Body of pancreas (tissue), 4 donors: ENCODE results near the gene EIF4B.

Experiments
- CTCF ChIP-seq, 7 experiments: fragments of 450-650 bp in 4 of 7; fragments of 200-600 bp in 3 of 7; sonication (generic) in 3 of 7; IDR thresholded peaks; one replicate each; pipeline ENCODE4 v1.5.1; 2016 to 2019; ENCODE audit warnings: antibody characterized with exemption in 7 of 7
- POLR2A ChIP-seq, 3 donors: fragments of 450-650 bp; IDR thresholded peaks; one replicate each; pipeline ENCODE4 v1.6.1; 2016; ENCODE audit warnings: antibody characterized with exemption in 3 of 3, mild to moderate bottlenecking in 2 of 3

DNA sequence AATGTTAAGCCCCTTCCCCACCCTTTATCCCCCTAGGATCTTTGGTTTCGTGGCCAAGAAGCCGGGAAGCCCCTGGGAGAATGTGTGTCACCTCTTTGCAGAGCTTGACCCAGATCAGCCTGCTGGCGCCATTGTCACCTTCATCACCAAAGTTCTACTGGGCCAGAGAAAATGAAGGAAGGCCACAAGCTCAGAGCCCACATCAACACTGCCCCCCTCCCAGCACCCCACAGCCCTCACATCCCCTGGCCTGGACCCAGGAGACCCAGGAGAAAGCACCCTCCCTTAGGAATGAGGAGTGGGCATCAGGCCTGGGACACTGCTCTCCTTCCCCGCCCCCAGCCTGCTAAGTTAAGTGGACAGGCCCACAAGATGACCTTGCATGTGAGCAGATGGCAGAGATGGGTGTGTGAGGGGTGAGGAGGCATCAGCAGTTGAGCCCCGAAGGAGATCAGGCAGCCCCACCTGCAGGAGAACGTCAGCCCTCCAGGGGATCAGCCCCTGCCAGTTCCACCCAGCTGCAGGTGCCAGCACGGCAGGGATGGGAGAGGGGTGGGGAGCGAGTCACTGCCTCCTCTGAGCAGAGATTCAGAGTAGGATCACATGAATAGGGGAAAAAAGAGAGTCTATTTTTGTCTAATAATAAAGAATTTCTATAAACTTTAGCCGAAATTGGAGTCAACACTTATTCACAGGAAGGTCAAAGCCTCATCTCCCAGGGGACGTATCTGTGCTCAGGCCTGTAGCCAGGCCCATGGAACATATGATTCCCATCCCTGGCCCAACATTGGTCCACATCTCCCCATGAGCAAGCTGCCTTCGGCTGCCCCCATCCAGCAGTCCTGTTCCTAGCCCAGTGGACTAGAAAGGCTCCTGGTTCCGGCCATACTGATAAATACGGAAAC, 57.7 kb downstream of the EIF4B start:
- TF ChIP-seq CTCF (IDR thresholded peaks at IDR 0.05): no peak
- TF ChIP-seq POLR2A (IDR thresholded peaks at IDR 0.05): no peak
